ENCODE results near the gene LKAAEAR1.
"Not testable (repeated sequence)": the region's sequence is repeated elsewhere in the genome, so short reads cannot be mapped to it uniquely, and the experiment has no call there.

Gene LKAAEAR1

DNA sequence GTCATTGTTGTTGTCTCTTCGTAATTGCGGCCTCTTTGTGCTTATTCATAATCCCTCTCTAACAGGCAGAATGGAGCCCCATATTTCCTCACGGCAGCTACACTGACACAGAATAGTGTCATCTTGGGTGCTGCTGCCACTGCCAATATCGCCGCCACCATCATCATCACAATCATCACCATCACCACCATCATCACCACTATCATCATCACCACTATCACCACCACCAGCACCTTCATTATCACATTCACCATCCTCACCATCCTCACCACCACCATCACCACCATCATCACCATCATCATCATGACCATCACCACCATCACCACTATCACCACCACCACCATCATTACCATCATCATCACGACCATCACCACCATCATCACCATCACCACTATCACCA, 12.3 kb upstream of the LKAAEAR1 start:
- no peak for DNase-seq

DNA sequence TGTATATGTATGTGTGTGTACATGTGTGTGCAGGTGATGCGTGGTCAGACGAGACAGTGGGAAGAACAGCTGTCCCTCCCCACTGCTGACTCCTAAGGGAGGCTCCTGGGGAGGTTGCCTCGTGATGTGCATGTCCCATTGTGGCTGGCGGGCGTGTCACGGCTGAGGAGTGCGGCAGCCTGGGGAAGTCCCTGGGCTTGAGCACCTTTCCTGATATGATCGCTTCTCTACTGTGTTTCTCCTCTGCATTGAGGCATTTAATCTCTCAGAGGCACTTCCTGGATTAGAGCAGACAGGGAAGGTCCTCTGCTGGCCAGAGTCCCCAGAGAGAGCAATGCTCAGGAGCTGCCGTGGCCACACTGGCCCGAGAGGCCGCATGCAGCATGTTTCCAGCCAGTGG, 11.7 kb upstream of the LKAAEAR1 start:
- DNase-seq, result no peak

DNA sequence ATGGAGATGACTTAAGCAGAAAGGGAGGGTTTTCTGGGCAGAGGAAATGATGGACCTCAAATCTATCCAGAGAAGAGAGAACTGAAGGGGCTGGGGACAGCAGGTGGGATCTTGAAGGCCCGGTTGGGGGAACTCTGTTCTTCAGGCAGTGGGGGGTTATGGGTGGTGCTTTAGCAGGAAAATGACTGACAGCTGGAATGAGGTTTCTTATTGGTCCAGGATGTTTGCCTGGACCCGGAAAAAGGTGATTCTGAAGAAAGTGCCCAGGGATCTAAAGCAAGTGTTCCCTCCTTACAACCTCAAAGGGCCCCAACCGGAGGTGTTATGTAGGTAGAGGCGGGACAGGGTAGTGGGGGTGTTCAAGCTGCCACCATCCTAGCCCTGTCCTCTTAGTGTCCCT, 11.3 kb upstream of the LKAAEAR1 start:
- no peak for DNase-seq

DNA sequence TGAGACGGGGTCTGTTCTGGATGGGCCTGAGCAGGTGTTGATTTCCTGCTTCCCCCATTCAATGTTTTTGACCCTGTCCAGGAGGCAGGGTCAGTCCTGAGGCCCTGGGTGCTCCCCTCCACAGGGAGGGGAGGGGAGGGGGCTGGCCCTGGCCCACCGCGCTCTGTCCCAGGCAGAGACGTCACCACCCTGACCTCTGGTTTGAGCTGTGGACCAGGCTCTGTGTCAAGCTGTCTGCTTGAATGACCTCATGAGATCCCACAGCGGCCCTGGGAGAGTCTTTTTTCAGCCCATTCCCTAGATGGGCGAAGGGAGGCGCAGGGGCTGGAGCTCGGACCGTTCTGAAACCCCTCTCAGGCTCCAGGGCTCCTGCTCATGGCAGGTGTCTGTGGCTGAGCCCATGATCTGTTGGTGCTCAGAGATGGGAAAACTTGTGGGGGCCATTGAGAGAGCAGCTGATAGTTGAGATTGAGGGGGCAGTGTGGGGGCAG, 8.9 kb upstream of the LKAAEAR1 start:
- DNase-seq, result no peak

DNA sequence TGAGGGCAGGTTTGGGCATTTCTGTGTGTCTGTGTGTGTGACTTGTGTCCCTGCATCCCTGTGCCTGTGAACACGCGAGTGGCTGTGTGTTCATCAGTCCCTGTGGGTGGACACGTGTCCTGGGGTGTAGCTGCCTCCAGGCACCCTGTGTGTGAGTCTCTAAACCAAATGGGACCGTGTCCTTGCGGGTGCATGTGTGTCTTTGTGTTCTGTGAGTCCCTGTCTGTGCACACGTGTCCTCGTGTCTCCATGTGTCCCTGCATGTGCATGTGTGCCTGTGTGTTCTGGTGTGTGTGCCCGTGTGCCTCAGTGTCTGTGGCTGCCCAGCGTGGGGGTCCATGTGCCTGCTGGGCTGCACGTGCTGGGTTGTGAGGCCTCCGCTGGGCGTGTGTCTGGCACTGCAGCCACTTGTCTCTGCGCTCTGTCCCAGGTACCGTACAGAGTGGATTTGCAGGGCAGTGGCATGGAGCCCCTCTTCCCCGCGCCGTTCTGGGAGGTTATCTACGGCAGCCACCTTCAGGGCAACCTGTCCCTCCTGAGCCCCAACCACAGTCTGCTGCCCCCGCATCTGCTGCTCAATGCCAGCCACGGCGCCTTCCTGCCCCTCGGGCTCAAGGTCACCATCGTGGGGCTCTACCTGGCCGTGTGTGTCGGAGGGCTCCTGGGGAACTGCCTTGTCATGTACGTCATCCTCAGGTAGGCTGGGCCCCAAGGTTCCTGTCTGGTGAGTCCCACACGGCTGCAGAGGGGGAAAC, 8.2 kb upstream of the LKAAEAR1 start:
- DNase-seq, result no peak

DNA sequence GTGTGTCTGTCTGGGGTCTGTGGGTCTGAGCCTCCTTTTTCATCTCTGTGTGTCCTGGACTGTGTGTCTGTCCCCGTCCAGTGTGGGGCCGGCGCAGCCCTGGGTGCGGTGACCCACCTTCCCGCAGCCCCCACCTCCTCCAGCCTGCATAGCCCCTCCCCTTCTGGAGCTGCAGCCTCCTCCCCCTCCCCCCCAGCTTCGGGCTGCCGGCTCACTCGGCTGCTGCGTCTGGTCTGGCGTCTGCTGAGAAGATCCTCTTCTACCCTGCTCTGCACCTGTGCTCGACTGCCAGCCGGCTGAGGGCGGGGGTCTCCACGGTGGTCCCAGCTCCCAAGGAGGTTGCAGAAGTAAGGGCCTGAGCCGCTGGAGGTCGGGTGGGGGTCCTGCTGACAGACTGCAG, 7.6 kb upstream of the LKAAEAR1 start:
- DNase-seq, result no peak

DNA sequence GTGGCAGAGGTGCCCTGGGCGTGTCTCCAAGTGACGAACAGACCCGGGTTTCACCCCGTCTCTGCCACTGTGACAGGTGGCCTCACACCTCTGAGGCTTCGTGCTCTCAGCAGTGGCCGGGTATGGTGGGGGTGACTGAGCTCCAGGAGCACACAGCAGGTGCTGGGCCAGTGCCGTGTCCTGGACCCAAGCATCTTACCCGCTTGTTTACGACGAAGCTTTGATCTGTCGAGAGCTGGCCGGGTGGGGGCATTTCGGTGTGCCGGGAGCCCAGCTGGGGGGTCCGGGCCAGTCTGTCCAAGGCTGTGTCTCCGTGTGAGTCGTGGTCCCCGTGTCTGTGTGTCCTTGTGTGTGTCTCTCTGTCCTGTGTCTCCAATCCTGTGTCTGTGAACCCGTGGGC, 7.1 kb upstream of the LKAAEAR1 start:
- DNase-seq, result no peak

DNA sequence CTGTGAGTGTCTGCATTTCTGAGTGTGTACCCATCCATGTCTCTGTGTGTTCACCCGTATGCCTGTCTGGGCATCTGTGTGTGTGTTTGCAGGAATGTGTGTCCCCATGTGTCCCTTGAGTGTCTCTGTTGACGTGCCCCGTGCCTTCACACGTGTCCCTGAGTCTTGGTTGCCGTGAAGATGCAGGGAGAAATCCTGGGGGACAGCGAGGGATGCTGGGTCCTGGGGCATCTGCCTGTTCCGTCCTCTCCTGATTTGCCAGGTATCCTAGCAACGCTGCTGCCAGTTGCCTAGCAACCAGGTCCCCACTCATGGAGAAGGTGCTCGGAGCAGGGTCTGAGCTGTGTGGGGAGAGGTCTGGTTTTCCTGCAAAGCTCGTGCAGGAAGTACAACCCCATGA, 6.0 kb upstream of the LKAAEAR1 start:
- peak; percentile 47 for DNase-seq

DNA sequence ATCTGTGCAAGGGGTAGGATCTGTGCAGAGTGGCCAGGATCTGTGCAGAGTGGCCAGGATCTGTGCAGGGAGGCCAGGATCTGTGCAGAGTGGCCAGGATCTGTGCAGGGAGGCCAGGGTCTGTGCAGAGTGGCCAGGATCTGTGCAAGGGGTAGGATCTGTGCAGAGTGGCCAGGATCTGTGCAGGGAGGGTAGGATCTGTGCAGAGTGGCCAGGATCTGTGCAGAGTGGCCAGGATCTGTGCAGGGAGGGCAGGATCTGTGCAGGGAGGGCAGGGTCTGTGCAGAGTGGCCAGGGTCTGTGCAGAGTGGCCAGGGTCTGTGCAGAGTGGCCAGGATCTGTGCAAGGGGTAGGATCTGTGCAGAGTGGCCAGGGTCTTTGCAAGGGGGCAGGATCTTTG, 4.4 kb upstream of the LKAAEAR1 start:
- not testable (repeated sequence) for DNase-seq

DNA sequence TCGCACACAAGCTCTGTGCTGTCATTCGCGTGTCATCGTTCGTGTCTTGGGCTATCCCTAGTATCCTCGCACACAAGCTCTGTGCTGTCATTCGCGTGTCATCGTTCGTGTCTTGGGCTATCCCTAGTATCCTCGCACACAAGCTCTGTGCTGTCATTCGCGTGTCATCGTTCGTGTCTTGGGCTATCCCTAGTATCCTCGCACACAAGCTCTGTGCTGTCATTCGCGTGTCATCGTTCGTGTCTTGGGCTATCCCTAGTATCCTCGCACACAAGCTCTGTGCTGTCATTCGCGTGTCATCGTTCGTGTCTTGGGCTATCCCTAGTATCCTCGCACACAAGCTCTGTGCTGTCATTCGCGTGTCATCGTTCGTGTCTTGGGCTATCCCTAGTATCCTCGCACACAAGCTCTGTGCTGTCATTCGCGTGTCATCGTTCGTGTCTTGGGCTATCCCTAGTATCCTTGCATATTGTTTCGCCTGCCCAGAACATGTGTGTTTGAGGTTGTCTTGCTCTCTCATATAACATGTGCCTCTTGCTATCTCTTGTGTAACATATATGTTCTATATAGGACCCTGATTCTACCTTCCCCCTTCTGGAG, 3.1 kb upstream of the LKAAEAR1 start:
- not testable (repeated sequence) for DNase-seq

DNA sequence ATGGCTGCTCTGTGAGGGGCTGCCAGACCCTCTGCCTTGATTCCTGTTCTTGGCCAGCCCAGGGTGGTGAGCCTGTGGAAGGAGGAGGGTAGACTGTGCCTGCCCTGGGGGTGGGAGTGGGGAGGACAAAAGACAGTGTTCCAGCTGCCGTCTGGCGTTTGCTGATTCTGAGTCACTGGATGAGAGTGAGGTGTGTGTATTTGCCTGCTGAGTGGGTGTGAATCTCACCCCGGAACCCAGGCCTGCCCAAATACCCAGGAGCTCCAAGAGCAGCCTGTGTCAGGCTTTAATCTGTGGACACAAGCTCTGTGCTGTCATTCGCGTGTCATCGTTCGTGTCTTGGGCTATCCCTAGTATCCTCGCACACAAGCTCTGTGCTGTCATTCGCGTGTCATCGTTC, 2.6 kb upstream of the LKAAEAR1 start:
- DNase-seq, result no peak

DNA sequence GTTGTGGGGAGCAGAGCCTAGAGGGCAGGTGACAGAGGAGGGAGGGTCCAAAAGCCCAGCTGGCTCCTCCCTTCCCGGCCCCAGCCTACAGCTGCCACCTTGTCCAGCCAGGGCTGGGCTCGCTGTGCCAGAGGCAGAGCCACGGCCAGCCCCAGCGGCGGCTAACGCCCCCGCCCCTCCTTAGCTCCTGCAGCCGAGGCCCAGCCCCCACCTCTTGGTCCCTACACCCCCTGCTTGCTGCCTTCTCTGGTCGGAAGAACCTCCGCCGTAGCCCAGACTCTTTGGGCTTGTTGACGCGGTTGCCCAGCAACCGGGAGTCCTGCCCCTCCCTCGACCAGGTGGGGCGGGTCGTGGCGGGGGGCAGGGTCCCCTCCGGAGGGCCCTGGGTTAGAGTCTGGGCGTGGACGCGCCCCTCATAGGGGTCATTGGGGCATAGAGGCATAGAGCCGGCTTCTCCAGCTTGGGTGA, 521 bp upstream of the LKAAEAR1 start:
- DNase-seq, result no peak

DNA sequence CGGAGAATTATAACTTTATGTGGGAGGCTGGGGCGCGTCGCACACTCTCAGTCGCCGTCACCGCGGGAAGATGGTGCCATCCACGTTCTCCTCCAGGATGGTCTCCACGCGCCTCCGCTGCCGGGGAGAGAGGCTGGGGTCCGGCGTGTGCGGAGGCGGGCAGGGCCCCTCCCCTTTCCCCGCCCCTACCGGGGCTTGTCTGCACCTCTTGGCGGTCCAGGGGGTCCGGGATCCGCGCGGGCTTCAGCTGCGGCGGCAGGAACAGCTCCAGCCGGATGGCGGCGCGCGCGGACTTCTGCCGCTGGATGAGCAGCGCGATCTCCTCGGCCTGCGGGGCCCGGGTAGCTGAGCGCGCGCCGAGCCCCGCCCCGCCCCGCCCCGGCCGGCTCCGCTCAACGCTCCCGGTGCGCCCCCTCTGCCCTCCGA, 807 bp downstream of the LKAAEAR1 start:
- peak; percentile 13 for DNase-seq

DNA sequence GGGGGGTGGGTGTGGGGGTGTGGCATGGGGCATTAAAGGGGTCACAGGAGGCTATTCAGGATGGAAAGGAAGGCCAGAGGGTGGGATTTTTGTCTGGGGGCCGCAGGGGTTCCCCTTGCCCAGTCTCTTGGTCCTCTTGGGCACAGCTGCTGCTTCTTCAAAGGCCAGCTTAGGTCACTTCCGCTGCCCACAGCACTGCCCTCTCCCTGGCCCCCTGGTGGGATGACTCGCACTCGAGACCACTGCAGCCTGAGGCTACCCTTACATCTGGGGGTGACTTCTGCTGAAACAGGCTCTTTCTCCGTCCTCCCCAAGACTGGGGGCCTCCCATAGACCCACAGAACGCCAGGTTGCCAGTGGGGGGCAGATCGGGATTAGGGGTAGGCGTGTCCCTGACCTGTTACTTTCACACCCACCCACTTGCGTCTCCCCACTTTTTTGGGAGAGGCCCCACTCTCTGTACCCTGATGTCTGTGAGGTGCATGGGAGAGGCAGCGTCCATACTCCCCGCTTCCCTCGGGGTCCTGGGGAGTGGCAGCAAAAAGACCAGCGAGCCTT, 1.3 kb downstream of the LKAAEAR1 start:
- no peak for DNase-seq

DNA sequence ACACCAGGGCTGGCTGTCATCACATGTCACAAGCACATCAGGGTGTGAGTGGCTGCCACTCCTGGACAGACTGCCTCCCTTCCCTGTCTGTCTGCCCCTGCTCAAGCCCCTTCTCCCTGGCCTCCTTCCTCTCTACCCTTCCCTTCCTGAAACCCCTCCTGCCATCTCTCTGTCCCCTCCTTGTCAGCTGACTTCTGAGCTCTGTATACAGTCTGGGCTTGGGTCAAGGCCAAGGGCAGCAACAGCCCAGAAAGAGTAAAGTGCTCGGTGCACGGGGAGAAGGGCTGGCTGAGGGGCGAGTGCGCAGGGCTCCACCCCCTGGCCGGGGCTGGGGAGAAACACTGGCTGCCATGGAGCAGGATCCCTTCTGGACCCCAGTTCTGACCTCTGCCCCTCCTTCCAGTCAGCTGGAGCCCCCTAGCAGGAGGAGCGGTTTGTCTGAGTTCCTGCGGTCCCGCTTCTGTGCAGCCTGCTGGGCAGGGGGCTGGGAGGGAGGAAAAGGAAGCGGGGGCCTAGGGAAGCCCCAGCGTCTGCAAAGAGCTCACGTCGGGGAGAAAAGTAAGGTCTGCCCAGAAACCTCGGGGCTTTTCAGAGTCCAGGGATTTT, 2.0 kb downstream of the LKAAEAR1 start:
- no peak for DNase-seq

DNA sequence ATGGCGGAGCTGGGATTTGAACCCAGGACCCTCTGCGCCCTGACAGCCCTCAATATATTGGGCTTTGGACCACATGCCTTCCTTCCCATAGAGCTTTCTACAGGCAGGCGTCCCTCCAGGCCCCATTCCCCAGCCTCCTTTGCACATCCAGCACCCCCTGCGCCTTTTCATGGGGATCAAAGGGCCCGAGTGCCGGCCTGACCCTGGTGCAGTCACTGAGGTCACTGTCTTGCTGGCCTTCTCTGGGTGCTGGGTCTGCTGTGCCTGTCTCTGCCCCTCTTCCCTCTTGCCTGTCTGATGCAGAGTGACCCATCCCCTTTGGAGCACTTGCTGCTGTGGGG, 2.6 kb downstream of the LKAAEAR1 start:
- no peak for DNase-seq

DNA sequence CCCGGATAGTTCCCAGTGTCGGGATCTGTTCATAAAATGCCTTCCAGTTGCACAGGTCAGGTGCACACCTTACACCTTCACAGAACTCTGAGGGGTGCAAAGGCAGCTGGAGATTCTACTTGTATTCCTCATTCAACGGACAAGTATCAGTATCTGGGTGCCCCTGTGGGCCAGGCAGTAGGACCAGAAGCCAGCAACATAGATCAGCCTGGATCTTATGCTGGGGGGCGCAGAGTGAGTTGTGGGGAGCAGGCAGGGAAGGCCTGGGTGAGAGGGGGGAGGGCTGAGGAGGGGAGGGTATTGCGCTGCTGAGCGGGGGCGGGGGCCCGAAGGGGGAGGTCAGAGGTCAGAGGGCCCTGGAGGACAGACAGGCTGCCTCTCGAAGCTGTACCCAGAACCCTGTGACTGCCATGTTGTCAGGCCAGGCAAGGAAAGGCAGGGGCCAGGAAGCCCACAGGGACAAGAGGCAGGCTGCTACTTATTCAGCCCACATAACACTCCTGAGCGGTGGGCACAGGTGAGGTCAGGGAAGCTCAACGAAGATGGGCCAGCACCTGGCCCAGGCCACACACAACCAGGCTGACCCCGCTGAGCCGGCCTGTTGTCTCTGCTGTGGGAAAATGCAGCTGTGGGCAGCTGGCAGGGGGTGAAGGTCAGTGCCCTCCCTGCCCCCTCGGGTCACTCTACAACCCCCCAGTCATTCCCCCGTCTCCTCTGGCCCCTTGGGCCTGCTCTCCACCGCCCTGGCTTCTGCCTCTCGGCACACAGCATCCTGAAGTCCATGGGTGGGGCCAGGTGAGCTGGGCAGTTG, 3.2 kb downstream of the LKAAEAR1 start:
- DNase-seq, result no peak

DNA sequence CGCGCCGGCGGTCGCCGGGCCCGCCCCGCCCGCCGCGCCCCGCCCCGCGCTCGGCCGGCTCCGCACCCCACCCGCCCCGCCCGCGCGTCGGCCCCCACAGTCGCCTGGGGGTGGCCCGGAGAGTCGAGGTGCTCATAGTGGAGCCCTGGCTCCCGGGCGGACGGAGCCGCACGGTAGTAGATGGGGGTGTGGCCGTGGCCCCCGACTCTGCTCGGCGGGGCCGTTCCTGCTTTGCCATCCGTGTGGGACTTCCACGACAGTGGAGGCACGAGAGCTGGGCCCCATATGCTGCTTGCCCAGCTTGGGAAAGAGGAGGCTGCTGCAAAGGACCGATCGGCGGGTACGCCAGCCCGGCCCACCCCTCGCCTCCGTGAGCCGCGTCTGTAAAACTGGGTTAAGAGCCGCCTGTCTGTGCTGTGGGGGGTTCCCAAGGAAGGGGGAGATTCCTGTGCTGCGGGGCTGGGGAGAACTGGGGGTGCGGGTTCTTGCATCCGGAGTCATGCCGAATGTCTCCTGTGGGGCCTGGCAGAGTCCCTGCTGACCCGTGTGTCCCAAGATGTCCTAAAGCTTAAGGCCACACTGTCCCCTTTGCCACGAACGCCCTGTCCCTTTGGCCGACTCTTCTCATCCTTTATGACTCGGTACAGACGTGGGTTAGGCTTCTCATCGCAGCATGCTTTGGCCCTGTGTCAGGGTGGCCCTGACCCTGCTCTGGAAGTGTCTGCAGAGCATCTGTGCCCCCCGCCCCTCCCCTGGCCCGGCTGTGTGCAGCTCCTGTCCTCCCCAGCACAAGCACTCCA, 4.0 kb downstream of the LKAAEAR1 start, which contains the start of gene OPRL1:
Gene OPRL1 (plus strand): TSS at position 70 of the 800 bp plus-strand sequence. CDS start 12,639 bp downstream, outside the sequence.
- DNase-seq, result no peak

DNA sequence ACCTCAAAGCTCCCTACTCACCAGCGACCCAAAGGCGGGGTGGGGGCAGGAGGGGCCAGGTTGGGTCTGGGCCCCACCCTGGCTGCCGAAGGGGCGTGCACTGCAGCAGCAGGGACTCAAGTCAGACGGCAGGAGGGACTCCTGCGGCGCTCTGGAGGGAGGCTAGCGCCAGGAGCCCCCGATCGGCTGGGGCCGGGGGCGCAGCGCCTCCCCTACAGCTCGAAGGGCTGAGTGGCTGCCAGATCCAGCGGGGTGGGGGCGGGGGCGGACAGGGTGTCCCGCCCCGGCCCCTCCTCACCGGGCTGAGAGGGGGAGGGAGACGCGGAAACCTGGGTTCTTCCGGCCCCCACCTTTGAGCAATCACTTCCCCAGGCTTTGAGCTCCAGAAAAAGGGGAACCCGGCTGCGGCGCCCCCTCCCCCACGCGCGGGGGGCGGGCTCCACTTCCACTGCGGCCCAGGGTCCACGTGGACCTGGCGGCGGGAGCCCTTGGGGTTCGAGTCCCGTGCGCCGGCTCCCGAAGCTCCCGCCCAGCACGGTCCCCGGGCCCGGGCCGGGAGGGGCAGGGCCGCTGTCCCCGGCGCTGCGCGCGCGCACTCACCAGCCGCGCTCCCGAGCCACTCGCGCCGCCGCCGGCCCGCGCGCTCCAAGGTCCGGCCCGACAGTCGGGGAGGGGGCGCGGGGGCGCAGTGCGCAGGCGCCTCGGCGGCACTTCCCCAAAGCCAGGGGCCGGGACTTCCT, 4.8 kb downstream of the LKAAEAR1 start, which contains the start of gene RGS19:
Gene RGS19 (minus strand): TSS at position 246 of the 740 bp plus-strand sequence. CDS start 2,632 bp downstream, outside the sequence.
- no peak for DNase-seq

DNA sequence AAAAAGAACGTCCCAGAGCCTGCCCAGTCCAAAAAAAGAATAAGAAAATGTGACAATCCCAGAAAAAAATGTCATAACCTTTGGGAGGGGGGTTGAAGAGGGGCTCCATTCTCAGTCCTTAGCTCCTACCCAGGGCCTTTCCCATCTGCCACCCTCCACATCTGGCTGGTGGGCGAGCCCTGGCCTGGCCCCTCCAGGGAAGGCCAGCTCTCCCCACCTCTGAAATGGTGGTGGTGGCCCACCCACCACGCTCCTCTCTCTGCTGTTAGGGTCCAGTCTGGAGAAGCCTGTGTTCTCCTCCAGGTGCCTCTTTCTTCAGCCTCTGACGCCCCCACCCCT, 5.3 kb downstream of the LKAAEAR1 start:
- no peak for DNase-seq

DNA sequence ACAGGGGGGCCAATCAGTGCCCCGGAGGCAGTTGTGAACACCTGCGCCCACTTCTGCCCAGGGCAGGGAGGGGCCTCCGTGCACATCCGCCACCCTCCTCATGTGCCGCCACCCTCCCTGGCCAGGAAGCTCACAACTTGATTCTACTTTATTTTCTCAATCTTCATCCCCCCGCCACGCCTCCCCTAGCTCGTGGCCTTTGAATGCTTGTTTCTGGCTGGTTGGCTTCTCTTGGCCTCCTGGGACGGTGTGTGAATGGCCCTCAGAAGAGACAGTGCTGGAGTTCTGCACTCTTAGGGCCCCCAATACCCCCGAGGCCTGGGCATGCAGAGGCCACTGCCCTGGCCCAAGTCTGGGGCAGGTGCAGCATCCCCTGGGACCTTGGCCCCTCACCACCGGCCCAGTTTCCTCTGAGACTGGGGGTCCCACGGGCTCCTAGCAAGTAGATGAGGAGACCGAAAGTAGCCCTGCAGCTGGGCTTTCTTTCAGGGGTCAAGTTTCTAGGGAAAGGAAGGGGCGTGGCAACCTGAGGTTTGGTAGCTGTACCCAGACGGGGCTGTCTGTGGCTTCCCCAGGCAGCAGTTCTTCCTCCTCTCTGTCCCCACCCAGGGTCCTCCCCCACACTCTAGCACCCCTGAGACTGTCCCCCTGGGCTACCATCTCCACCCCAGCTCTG, 6.2 kb downstream of the LKAAEAR1 start:
- DNase-seq, result no peak
